Kidney capillary endothelial cell (primary cell): ENCODE results near the gene VPS39.
A peak's percentile ranks its signal among the peaks of the same experiment; 100 is the strongest.

Experiments
- DNase-seq: peaks from one replicate; pipeline ENCODE4 v3.0.0-alpha.2; 2018; ENCODE audit warnings: low spot score

The VPS39 gene

DNA sequence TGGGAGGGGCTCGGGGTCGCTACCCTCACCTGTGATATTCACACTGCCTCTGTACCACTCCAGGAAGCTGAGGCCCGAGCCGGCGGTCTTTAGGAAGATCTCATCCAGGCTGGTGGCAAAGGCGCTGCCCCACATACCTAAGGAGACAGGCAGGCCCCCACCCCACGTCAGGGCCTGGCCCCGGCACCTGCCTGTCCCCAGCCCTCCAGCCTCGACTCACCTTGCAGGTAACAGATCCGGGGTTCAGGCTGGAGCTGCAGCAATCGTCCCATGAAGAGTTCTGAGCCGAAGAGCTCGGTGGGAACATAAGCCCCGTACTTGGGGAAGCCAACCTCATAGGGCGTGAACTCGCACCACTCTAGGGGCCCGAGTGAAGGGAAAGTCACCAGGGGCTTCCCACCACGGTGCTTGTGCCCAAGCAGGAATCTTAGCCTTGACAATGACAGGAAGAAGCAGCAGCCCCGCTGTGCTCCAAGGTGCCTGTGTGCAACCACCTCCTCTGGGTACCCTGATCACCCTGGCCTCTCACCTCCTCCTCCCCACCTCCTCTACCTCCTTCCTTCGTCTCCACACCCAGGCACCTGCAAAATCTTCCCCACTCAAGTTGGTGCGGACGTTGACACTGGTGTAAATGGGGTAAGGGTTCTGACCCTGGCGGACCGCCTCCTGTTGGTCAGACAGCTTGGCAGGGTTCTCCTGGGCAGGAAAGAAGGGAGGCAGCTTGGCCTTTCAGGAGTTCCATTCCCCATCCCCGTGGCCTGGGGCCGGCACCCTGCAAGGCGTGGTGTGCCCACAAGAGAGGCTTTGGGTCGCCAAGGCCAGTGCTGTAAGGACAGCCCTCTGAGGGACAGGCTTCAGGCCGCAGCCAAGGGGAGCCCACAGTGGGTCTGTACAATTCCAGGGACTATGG lies 62.3 kb downstream of the VPS39 start:
- DNase-seq: no peak

DNA sequence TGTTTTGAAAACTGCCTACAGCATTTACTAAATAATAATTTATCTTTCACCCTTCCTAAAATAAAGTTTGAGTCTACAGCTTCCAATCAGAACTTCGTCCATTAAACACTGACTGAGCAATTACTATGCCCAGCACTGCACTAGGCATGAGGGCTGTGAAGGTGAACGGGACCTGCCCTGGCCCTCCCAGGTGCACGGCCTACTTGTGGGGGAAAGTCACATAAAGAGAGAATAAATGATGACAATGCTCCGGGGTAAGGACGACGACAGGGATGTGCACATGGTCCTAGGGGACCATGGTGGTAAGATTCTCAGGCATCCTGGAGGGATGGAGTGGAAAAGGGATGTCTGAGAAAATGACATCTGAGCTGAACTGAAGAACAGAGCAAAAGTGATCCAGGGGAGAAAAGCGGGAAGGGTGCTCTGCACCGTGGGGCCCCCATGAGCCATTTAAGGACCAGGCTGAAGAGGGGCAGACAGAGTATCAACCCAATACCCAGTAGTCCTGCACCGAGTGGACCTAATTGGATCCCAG lies 63.2 kb downstream of the VPS39 start:
- DNase-seq: no peak

DNA sequence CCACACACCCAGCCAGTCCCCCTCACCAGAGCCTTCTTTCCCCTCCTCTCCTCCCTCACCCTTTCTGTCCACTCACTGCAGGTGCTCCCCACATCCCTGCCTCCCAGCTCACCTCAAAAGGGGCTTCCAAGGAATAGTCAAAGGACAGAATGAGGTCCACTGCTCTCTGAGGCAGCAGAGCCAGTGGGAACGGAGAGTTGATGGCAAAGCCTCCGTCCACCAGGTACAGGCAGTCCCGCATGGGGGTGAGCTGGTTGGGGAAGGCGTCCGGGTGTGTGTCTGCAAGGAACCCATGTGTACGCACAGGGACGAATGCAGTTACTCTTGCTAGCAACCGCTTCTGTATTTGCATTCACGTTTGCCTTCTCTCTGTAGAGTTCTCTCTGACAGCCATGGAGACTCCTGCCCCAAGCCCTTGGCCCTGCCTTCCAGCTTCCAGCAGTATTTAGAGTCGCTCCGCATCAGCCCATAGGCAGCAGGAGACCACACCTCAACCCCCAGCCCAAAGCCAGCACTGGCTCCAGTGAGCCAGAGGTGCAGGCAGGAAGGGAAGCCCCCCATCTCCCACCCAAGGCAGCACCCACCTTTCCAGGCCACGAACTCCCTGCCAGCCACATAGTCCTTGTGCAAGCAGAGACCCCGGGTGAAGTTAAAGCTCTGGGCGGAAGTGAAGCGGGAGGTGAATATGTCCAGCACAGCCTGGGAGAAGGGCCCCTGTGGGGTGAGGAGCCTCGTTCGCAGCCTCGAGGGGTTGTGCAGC lies 64.1 kb downstream of the VPS39 start:
- no peak for DNase-seq

DNA sequence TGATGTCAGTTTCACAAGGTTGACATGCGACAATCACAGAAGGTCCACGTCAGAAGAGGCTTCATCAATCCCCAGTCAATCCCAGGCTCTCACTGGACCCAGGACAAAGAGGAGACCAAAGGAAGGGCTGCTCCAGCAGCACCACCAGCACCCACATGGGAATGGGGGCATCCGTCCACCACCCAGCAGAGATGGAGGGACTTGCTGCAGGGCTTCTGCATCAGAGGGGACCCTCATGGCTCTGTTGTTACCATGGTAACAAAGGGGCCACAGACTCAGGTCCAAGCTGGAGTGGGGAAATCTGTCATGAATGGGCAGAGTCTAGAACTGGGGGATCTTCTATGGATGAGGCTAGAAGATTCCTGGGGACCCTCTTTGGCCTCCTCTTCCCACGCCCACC lies 64.7 kb downstream of the VPS39 start:
- DNase-seq: no peak

DNA sequence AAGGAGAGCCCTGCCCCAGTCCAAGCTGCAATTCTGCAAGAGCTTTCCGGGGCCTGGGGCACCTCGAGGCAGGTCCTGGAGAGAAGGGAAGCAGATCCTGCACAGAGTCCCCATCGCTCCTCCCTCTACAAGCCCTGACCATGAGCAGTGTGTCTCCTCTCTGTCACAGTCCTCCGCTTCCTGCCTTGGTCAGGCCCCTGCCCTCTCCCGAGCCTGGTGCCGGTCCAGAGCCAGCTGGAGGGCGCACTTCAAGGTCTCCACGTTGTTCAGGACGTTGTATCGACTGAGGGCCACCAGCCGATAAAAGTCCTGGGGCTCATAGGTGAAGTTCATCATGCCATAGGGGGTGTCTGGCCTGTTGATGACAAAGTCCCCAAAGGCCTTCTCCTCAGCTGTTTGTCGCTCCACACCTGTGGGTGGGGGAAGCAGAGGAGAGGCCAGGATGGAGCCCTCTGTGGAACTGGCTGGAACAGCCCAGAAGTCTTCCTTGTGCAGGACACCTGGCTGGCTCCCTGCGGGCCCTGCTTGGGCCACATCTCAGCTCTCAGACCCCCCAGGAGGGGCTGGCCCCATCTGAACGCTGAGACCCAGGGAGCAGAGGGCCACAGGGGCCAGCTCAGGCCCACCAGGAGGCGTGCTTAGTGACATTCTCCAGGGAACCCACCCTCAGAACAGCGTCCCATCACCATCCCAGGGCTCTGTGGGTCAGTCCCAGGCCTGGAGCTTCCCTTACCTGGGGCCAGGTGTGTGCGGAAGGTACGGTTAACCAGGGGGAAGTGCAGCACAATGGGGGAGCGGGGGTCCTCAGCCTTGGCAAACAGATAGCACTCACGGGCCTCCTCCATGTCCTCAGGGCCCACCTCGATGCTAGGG lies 66.1 kb downstream of the VPS39 start:
- DNase-seq: no peak

DNA sequence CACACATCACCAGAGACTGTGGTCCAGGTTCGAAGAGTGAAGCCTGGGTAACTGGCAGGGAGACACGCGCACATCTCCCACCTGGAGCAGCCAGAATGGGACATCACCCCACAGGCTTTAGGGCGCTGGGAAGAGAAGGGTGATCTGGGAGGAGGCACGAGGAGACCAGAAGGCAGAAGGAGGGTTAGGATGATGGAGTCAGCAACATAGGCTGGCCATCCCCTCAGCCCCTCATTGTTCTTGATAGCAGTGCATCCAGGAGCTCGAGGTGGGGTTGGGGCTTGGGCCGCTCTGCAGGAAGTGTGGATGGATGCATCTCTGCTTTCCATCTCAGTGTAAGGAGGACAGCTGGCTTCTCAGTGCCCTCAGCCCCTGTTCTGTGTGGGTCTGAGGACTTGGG lies 66.9 kb downstream of the VPS39 start:
- DNase-seq: no peak

DNA sequence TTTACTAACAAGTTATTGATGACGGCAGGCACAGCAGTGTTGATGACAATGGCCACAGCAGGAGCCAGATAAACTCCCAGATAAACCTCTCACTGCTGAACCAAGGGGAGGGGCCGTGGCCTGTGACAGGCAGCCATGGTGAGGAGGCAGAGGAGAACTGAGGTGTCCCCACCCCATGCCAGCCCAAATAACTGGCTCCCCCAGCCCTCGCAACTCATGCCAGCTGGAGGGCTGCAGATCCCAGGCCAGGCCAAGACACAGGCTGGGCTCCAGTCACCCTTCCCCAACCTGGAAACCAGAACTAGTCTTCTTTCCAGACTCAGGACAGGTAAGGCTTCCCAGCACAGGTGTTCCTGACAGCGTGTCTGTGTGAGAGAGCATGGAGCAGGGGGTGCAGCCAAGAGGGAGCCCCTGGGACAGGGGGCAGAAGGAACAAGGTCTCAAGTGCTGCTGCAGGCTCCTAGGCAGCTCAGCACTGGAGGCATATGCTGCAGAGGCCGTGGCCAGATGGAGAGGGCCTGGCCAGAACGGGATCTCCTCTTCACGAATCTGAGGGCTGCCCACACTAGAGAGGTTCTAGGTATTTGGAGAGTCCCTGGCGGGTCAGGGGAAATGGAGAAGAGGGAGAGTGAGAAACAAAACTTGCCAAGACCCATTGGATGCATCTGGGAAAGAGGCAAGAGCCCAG lies 67.6 kb downstream of the VPS39 start:
- no peak for DNase-seq

DNA sequence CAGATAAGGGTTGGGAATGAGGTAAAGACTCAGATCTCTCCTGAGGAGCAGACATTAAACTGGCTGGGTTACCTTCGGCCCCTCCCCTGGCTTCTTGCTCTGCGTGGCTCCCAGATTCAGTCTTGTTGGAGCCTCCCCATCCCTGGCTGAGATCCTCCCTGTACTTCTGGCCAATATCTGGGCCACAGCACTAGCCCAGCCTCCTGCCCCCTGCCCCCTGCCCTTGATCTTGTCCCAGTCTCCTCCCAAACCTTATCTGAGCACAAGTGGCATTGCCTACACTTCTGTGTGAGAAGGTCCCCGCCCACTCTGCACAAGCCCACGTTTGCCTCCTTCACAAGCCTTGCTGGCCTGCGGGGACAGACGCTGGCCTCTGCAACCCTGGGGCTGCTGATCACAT lies 68.5 kb downstream of the VPS39 start:
- DNase-seq: no peak

DNA sequence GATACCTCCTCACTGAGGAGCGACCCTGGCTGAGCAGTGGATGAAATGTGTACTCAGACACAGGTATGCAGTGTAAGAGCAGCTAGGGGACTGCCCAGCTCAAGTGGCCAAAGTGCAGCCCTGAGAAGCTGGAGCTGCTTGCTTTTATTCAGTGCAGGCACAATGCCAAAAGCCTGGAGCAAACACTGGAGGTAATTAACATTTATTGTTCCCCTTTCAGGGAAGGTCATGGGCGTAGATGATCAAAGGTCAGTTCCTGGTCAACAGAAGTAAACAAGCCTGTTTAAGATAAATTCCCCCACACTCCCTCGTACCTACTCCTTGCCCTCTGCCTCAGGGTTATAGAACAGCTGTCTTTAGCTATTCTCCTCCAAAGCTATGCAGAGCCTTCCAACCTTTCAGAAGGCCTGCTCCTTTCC lies 69.1 kb downstream of the VPS39 start:
- DNase-seq: no peak

DNA sequence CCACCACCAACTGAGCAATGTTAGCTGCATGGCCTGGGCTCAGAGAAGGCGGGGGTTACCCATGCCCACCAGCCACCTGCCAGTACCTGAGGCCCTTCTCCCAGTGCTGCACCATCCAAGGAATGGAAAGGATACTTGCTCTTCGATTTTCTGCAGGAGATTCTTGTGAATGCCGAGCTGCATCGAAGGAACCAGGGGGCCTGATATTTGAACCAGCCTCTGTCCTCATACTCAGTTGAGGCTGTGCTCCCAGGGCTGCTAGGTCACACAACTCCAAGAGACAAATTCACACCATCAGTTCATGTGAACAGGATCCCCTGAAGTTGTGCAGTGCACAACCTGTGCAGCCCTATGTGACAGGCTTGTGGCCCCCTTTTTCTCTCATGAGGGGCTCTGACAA lies 69.7 kb downstream of the VPS39 start:
- no peak for DNase-seq

DNA sequence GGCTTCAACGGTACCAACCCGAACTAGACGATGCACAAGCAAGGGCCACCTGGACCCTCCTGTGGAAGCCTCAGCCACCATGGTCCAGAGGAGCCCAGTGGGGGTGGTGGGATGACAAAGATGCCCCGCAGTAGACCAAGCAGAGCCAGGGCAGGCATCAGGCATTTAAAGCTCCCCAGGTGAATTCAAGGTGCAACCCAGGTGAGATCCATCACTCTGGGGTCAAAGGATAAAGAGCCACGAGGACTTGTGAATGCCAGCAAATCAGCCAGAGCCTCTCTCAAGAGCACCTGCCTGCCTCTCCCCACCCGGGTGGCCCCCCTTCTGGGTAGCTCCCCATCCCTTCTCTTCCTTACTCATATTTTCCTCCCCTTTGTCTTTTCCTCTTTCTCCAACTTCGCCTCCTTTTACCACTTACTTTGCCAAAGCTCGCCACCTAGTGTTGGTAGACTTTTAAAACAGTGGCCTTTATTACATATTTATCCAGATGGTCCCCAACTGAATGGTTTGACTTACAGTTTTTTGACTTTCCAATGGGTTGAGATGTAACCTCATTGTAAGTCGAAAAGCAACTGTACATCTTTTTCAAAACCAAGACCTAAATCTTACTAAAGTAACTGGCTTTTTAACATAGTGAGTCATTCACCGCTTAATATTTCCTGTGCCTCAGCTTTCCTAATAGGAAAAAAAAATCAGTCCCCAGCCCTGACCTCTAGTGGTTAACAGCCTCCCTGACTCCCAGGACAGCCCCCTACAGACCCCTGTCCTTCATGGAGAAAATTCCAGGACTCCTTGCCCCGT lies 70.4 kb downstream of the VPS39 start:
- DNase-seq: peak; percentile 57

DNA sequence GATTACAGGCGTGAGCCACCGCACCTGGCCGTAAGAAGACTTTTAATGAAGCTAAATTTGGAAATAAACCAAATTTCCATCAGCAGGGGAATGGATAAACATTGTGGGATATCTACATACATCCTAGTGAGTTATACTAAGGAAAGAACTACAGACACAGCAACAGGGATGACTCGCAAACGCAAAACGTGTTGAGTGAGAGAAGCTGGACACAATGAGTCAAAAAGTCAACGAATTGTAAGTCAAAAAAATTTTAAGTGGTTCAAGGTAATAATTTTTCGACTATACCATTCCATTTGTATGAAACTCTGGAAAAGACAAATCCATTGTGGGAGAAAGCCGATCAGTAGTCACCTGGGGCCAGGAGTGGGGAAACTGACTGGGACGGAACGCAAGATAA lies 71.6 kb downstream of the VPS39 start:
- DNase-seq: no peak

DNA sequence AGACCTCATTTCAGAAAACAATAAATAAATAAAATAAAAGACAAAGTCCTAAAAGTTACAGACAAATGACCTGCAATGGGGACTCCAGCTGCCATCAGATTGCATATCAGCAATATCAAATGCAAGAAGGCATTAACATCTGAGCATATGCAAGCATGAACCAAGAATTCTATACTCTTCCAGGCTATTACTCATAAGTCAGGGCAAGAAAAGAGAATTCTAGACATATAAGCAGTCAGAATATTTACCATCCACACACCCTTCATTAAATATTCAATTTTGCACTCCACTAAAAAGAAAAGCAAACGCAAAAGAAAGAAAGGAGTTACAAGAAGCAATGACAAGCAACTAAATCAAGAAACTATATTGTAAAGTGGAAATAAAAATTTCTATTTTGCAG lies 72.8 kb downstream of the VPS39 start:
- no peak for DNase-seq

DNA sequence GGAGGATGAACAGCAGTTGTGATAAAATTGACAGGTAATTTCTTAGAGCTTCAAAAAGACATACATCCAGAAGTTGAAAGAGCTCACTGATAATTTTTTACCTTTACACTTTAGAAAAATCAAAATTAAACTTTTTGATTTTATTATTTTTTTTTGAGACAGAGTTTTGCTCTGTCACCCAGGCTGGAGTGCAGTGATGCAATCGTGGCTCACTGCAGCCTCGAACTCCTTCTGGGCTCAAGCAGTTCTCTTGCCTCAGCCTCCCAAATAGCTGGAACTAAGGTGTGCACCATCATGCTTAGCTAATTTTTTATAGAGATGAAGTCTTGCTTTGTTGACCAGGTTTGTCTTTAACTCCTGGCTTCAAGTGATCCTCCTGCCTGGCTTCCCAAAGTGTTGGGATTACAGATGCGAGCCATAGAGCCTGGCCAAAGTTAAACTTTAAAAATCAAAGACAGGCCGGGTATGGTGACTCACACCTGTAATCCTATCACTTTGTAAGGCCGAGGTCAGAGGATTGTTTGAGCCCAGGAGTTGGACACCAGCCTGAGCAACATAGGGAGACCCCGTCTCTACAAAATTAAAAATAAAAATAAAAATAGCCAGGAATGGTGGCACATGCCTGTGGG lies 73.4 kb downstream of the VPS39 start:
- DNase-seq: no peak

DNA sequence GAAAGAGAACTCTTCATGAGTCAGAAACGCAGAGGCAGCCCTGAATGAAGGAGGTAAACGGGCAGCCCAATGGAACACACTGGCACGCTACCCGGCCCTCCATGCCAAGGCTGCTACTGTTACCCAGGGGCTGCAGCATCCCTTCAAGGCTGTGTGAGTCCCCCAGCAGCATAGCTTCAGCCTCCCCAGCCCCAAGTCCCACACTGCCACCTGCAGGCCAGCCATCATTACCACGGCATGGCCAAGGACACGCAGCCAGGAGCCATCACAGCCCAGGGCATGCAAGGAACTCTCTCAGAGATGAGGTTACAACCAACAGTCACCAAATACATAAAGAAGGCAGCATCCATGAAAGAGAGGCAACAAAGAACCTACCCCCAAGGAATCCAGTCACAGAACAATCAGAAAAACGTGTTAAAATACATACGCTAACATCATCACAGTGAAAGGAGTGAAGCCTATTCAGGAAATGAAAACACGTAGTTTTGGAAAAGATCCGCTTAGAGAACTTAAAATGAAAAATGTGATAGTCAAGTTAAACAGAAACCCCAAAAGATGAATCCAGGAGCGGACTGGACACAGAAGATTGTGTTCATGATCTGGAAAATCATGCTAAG lies 74.1 kb downstream of the VPS39 start:
- peak; percentile 47 for DNase-seq

DNA sequence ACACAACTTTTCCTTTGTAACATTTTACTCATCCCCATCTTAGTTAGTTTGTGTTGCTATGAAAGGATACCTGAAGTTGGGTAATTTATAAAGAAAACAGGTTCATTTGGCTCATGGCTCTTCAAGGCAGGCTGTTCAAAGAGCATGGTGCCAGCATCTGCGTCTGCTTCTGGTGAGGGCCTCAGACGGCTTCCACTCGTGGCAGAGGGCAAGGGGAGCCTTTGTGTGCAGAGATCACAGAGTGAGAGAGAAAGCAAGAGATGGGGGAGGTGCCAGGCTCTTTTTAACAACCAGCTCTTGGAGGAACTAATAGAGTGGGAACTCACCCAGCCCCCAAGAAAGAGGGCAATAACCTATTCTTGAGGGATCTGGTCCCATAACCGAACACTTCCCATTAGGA lies 74.7 kb downstream of the VPS39 start:
- DNase-seq: no peak

DNA sequence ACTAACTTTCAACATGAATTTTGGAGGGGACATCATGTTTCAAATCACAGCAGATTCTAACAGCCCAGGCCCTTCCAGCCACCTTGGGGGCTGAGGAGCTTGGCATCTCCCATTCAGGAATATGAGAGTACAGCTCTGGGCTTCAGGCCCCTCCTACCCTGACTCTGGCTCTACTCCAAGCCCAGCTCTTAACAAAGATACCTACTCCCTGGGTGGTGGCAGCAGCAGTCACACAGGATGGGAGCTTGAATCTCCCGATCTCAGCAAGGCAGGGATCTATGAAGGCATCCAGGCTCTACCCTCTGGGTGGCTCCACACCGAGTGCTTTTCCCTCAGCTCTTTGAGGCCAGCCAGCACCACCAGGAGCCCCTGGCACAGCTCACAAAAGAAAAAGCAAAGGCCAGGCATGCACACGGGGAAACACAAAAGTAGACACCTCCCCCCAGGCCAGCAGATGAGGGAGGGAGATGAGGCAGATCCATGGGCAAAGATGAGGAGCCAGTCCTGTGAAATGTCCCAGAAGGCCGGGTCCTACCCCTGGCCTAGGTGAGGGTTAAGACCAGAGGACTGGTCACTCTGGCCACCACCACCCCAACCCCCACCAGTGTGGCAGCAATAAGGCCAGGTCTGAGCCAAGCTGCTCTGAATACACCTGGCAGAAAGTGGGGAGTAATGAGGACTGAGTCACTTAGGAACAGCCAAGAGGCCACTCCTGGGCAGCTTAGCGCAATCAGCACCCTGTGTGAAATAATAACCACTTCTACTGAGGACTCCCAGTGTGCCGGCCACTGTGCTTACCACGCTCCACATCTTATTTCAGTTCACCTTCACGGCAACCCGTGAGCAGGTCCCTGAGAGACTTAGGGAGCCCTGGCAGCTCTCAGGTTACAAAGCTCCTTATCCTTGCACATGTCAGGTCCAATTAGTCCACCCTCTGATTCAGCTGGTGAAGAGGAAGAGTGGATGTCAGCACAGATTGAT lies 76.0 kb downstream of the VPS39 start:
- DNase-seq: no peak

DNA sequence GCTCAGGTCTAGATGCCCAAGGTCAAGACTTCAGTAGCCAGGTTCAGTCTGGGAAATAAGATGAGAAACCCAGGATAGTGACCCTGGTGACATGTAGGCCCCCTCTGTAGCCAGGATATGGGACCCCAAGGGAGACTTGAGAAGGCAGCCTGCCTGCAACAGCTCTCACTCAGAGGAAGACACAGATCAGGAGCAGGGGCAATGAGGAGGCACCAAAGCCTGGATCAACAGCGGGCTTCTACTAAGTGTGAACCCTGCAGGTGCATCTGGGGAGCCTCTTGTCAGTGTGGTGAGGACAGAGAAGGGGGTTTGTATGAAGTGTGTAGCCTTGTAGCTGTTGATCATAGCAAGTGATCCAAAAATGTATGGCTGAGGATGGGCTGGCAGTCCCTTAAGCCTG lies 77.1 kb downstream of the VPS39 start:
- no peak for DNase-seq
